Endothelial cell of umbilical vein (primary cell): ENCODE measurements around the gene UHRF1. TPM values are rescaled to one million over a fixed set of nuclear protein-coding genes. Genes with fewer than 3 reads are reported as not detected.

Experiments
- BruUV-seq: library from RNA; stranded (reverse); fragments of 400-500 nt; replicated peaks from 2 replicates; lab custom pipeline; 2021; lab: Mats Ljungman, UMichigan
- CTCF ChIA-PET: fragments of 300-600, 350-600 bp; sonication (Branson Sonifier 250); formaldehyde crosslinking; loops from one replicate; lab custom pipeline; 2021; ENCODE audit warnings: antibody characterized with exemption, inconsistent platforms; lab: Charles Lee
- POLR2A ChIA-PET: fragments of 300-600, 350-600 bp; sonication (Branson Sonifier 250); formaldehyde crosslinking; loops from one replicate; lab custom pipeline; 2021; ENCODE audit warnings: antibody characterized with exemption, inconsistent platforms; lab: Charles Lee
- DNase-seq: peaks from one replicate; pipeline ENCODE4 v3.0.0-alpha.2; 2011; ENCODE audit warnings: low read depth, low spot score
- FAIRE-seq: peaks from 2 replicates; lab custom pipeline; 2011; peaks lifted over from hg19 to GRCh38; lab: Jason Lieb, UNC
- H2AFZ ChIP-seq: 2 replicates; pipeline ENCODE4 v1.6.0; 2012; ENCODE audit warnings: low read depth, low read length, control low read depth, inconsistent platforms
- H3K27ac ChIP-seq: 2 replicates; pipeline ENCODE4 v1.5.1; 2011; ENCODE audit warnings: low read depth, mild to moderate bottlenecking, control low read depth, low read length, moderate library complexity; ENCODE audit not compliant: insufficient read depth
- H3K27me3 ChIP-seq, 2 experiments: 2 replicates each; pipeline versions ENCODE4 v1.6.0 to v1.6.1; 2011; ENCODE audit warnings: low read length in 2 of 2, mixed read lengths in 1 of 2; ENCODE audit not compliant: control insufficient read depth in 2 of 2, insufficient read depth in 2 of 2
- H3K36me3 ChIP-seq, 2 experiments: 2 replicates in 1 of 2; 3 replicates in 1 of 2; pipeline ENCODE4 v1.5.1; 2011; ENCODE audit warnings: low read length in 2 of 2, mild to moderate bottlenecking in 1 of 2, moderate library complexity in 1 of 2; ENCODE audit not compliant: control insufficient read depth in 2 of 2, insufficient read depth in 2 of 2; ENCODE audit errors: extremely low read depth in 1 of 2
- H3K4me1 ChIP-seq: 3 replicates; pipeline ENCODE4 v1.5.1; 2011; ENCODE audit warnings: mild to moderate bottlenecking, low read length; ENCODE audit not compliant: control insufficient read depth, insufficient read depth; ENCODE audit errors: extremely low read depth
- H3K4me2 ChIP-seq: 2 replicates; pipeline ENCODE4 v1.6.1; 2011; ENCODE audit warnings: low read length, control low read depth, mixed read lengths; ENCODE audit not compliant: insufficient read depth
- H3K4me3 ChIP-seq, 3 experiments: fragments of 200-600 bp in 1 of 3; sonication (generic), shearing (Covaris generic) in 1 of 3; replicated peaks in 1 of 3; 2 replicates each; pipeline ENCODE4 v1.5.1; 2011 to 2016; ENCODE audit warnings: control low read depth in 3 of 3, low read length in 3 of 3, mild to moderate bottlenecking in 2 of 3, inconsistent platforms in 1 of 3, low read depth in 1 of 3, moderate library complexity in 1 of 3; ENCODE audit not compliant: insufficient read depth in 1 of 3
- H3K79me2 ChIP-seq: 2 replicates; pipeline ENCODE4 v1.6.0; 2012; ENCODE audit warnings: low read length, inconsistent platforms; ENCODE audit not compliant: control insufficient read depth, insufficient read depth
- H3K9ac ChIP-seq: replicated peaks from 2 replicates; pipeline ENCODE3; 2011; ENCODE audit warnings: low read length, control low read depth; ENCODE audit not compliant: insufficient read depth; ENCODE audit errors: extremely low read depth
- H3K9me1 ChIP-seq: replicated peaks from 3 replicates; pipeline ENCODE4 v1.6.0; 2011; ENCODE audit warnings: mild to moderate bottlenecking, low read length; ENCODE audit not compliant: control insufficient read depth, insufficient read depth; ENCODE audit errors: extremely low read depth
- H3K9me3 ChIP-seq: replicated peaks from 2 replicates; pipeline ENCODE4 v1.5.1; 2012; ENCODE audit warnings: low read length, inconsistent platforms; ENCODE audit not compliant: control insufficient read depth, insufficient read depth
- H4K20me1 ChIP-seq: replicated peaks from 2 replicates; pipeline ENCODE3; 2011; ENCODE audit warnings: mild to moderate bottlenecking, low read length; ENCODE audit not compliant: control insufficient read depth, insufficient read depth; ENCODE audit errors: extremely low read depth
- CTCF ChIP-seq, 2 donors: IDR thresholded peaks; 1 replicate in 1 of 2; 2 replicates in 1 of 2; pipeline ENCODE4 v1.5.1; 2011; ENCODE audit warnings: low read length in 2 of 2, mild to moderate bottlenecking in 2 of 2, moderate library complexity in 2 of 2, control low read depth in 1 of 2, inconsistent platforms in 1 of 2, low read depth in 1 of 2; ENCODE audit not compliant: insufficient read depth in 1 of 2; ENCODE audit errors: extremely low read depth in 1 of 2
- EZH2 ChIP-seq: IDR thresholded peaks from 2 replicates; pipeline ENCODE4 v1.6.1; 2012; ENCODE audit warnings: borderline replicate concordance, low read depth, mild to moderate bottlenecking, moderate library complexity, low read length, inconsistent platforms; ENCODE audit not compliant: severe bottlenecking
- FOS ChIP-seq: IDR thresholded peaks from 2 replicates; pipeline ENCODE4 v1.6.1; 2011; ENCODE audit warnings: mild to moderate bottlenecking, low read length, moderate library complexity, borderline replicate concordance; ENCODE audit not compliant: insufficient read depth
- GATA2 ChIP-seq: IDR thresholded peaks from 2 replicates; pipeline ENCODE4 v1.7.0; 2011; ENCODE audit warnings: low read depth, mild to moderate bottlenecking, moderate library complexity, mixed read lengths, low read length; ENCODE audit not compliant: insufficient read length, insufficient read depth
- JUN ChIP-seq: IDR thresholded peaks from 2 replicates; pipeline ENCODE4 v1.6.1; 2011; ENCODE audit warnings: borderline replicate concordance, low read depth; ENCODE audit not compliant: insufficient read length, insufficient read depth
- MAX ChIP-seq: IDR thresholded peaks from 2 replicates; pipeline ENCODE4 v1.6.1; 2011; ENCODE audit not compliant: insufficient read depth, insufficient read length
- MYC ChIP-seq: IDR thresholded peaks from one replicate; pipeline ENCODE4 v1.6.1; 2011; ENCODE audit warnings: mild to moderate bottlenecking, low read depth, low read length
- POLR2A ChIP-seq: IDR thresholded peaks from 2 replicates; pipeline ENCODE4 v1.6.1; 2012; ENCODE audit warnings: low read depth, mild to moderate bottlenecking, control low read depth, low read length
- POLR2AphosphoS5 ChIP-seq: IDR thresholded peaks from 2 replicates; pipeline ENCODE4 v1.6.1; 2012; ENCODE audit warnings: low read depth, mild to moderate bottlenecking, control low read depth, low read length, moderate library complexity; ENCODE audit not compliant: insufficient read depth
- dilution Hi-C: fragments of 300-500 bp; cut with MboI; formaldehyde crosslinking; loops from one replicate; pipeline ENCODE4 v1.15.0; 2019; ENCODE audit warnings: low sequenced_read_pairs; ENCODE audit not compliant: extremely low pct_ligation_motif_present
- intact Hi-C: fragments of 100-400 bp; cut with micrococcal nuclease; formaldehyde crosslinking; loops from one replicate; pipeline ENCODE4 v1.10.0; 2022
- polyA plus RNA-seq, 4 experiments: library from polyadenylated mRNA; depleted of rRNA in 3 of 4; stranded (reverse) in 3 of 4; unstranded in 1 of 4; fragments of >200 nt; gene quantifications; 2 replicates each; pipeline versions ENCODE4 v1.2.1 to v1.2.3, GENCODE V29; 2011 to 2012; ENCODE audit warnings: missing spikeins in 1 of 4
- total RNA-seq: library from RNA; stranded (reverse); gene quantifications from 2 replicates; pipeline ENCODE4 v1.2.3, GENCODE V29; 2021

UHRF1 gene
- total and polyA plus RNA-seq, 2 donors (not counting 3 experiments of a cell fraction or from before 2014, with no cell fraction given), result 13.3 to 76.8 TPM

GRCh38 chr19:4933528-4933927, 24.2 kb downstream of the UHRF1 start:
- Histone ChIP-seq H3K9me1 (no peaks in the 10 kb centered on the region), H3K36me3 (no peaks in the 10 kb centered on the region), H3K9ac (no peak overlapping the region), H3K9me3 (no peaks in the 10 kb centered on the region), H4K20me1 (no peaks in the 10 kb centered on the region), H3K27ac (no peak overlapping the region), H3K4me3 (no peak overlapping the region), H3K4me2 (no peak overlapping the region), H3K79me2 (peaks cover 36% of the 10 kb centered on the region), H2AFZ (no peak overlapping the region), H3K27me3 (no peaks in the 10 kb centered on the region), H3K4me1 (no peaks in the 10 kb centered on the region)
- ChIA-PET POLR2A (no interaction called here), CTCF (no interaction called here)
- FAIRE-seq (no peak), DNase-seq (no peak)
- dilution Hi-C loops (no loop called here), intact Hi-C loops (no loop called here)
- no TSS peak for BruUV-seq
- no peak for TF ChIP-seq MYC
- no peak for TF ChIP-seq POLR2AphosphoS5
- TF ChIP-seq EZH2, result no peak
- TF ChIP-seq MAX, result no peak
- TF ChIP-seq POLR2A, result no peak
- no peak for TF ChIP-seq FOS
- no peak for TF ChIP-seq JUN
- no peak for TF ChIP-seq GATA2
- no peak for TF ChIP-seq CTCF (IDR thresholded peaks at IDR 0.05; ENCODE audit: extremely low read depth in 1 of 2, insufficient read depth in 1 of 2, low read depth in 1 of 2, low read length in 2 of 2)
